GM15510 (cell line): Measurements from ENCODE around the gene TMEM151A.

Source experiments
- POLR2A ChIP-seq: IDR thresholded peaks from 3 replicates; pipeline ENCODE4 v1.6.1; 2011; ENCODE audit warnings: borderline replicate concordance; ENCODE audit not compliant: insufficient read length; ENCODE audit errors: extremely low read depth

The TMEM151A gene

GRCh38 chr11:66311965-66312548 lies 20.4 kb downstream of the TMEM151A start:
- no peak for TF ChIP-seq POLR2A

- TF ChIP-seq POLR2A = no peak
Observed at GRCh38 chr11:66312549-66313320, 21.0 kb downstream of the TMEM151A start.

GRCh38 chr11:66313321-66314185 lies 21.9 kb downstream of the TMEM151A start:
- TF ChIP-seq POLR2A = no peak

GRCh38 chr11:66314186-66314501 lies 22.4 kb downstream of the TMEM151A start:
- TF ChIP-seq POLR2A = no peak

DNA sequence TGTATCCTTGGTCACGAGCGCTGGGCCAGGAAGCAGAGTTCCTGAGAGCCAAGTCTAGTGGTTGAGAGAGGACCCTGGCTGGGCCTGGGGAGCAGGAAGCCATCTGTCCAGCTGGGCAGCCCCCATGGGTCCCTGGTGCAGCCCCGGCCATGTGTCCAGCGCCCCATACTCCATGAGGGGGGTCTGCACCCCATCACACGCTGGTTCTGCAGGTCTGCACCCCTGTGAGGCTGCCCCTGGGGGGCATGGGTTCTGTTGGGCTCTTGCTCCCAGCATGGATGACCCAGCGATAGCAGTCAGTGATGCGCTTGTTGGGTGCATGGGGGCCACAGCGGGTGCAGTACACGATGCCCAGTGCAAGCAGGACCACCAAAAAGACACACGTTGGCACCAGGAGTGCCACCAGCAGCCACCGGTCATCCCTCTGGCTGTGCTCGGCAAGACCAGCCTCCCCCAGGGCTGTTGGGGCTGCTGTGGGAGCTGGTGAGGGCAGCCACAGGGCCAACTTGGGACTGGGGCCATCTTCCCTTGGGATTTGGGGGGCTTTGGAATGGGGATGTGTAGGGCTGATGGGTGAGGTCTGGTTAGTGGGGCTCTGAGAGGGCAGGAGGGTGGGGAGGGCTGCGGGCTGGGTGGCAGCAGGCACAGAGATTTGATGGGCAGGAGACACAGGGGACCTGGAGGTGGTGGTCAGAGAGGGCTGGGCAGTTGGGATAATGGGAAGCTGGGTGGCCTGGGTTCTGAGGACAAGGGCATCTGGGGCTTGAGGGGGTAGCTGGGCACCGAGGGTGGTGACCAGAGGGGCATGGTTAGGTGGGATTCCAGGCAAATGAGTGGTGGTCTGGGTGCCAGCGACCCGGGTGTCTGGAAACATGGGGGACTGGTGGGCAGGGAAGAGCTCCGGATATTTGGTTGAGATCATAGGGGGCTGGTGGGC lies 23.1 kb downstream of the TMEM151A start:
- no peak for TF ChIP-seq POLR2A

GRCh38 chr11:66315498-66315885 lies 23.8 kb downstream of the TMEM151A start:
- TF ChIP-seq POLR2A = no peak

DNA sequence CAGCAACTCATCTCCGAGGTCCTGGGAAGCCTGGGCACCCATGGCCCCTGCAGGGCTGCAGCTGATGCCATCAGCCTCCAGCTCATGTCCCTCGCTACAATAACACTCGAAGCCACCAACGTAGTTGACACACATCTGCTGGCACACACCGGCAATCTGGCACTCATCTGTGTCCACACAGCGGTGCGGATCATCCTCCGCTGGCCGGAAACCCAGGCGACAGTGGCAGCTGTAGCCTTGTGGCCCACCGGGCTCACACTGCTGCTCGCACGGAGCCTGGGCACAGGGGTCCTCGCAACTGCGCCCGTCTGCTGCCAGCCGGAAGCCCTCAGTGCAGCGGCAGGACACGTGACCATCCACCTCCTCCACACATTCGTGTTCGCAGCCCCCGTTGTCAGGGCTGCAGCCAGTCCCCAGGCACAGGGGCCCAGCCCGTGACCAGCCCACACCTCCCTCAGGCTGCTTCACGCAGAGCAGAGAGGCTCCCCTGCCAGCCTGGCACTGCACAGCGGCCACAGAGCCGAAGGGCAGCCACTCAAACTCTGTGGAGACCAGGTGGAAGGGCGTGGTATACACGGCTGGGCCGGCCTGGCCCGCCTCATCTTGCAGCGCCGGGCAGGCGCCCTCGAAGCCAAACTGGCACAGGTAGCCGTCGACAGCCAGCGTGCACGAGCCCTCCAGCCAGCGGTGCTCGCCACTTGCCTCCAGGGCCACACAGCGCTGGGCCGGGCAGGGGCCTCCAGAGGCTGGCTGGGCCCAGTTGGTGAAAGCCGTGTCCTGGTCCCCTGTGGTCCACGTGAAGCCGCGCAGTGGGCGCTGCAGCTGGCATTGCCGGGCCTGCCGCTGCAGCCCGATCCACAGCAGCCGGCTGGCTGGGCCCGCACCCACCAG lies 24.5 kb downstream of the TMEM151A start:
- TF ChIP-seq POLR2A = no peak

- no peak for TF ChIP-seq POLR2A
Observed at GRCh38 chr11:66316849-66317251, 25.2 kb downstream of the TMEM151A start, which contains the start of gene CD248. Gene CD248, minus strand, starts transcription at chr11:66317044. Its CDS starts 17 bp downstream, at chr11:66317027.

DNA sequence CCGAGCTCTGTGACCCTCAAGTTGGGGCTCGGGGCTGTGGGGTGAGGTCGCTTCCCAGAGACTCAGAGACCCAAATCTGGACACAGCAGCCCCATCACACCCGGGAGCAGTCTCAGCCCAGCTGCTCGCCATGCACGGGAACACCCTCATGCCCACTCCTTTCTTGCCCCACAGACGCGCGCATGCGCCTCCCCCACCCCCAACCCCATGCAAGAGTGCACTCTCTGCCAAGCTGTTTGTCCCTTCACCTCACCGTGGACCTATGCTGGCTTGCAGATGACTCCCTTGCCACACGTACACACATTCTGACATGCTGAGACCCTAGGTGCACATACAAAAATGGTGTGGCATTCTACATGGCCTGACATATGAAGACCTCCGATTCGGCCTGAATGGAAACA lies 25.6 kb downstream of the TMEM151A start:
- TF ChIP-seq POLR2A = no peak

- no peak for TF ChIP-seq POLR2A
Observed at GRCh38 chr11:66317723-66318599, 26.3 kb downstream of the TMEM151A start.

GRCh38 chr11:66318600-66318970 lies 26.9 kb downstream of the TMEM151A start:
- no peak for TF ChIP-seq POLR2A

DNA sequence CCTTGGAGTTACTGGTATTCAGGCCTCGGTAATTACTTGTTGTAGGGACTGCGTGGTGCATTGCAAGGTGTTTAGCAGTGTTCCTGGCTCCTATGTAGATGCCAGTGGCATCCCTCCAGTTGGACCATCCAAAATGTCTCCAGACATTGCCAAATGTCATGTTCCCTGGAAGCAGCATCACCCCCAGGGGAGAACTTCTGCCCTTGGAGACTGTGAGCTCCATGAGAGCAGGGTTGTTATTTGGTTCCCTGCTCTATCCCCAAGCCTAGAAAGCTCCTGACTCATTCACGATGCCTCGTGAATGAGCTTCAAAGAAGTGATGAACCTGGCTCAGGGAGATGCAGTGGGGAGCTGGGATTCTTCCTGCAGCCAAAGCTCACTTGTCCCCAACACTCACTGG lies 29.9 kb downstream of the TMEM151A start:
- TF ChIP-seq POLR2A = no peak
